HepG2 (cell line): ENCODE measurements around the gene DENND4C. TPM values are rescaled to one million over a fixed set of nuclear protein-coding genes. Genes with fewer than 3 reads are reported as not detected.

Experiments
- EED ChIP-seq: sonication (generic); formaldehyde crosslinking; IDR thresholded peaks from 2 replicates; pipeline ENCODE4 v1.5.0; 2020; ENCODE audit warnings: mild to moderate bottlenecking, missing genetic modification reagents
- FIP1L1 ChIP-seq: fragments of 200-400 bp; formaldehyde crosslinking; IDR thresholded peaks from 2 replicates; pipeline ENCODE4 v1.6.1; 2018; ENCODE audit warnings: low read depth, mild to moderate bottlenecking, low read length, moderate library complexity, borderline replicate concordance; ENCODE audit not compliant: insufficient read depth
- FOXM1 ChIP-seq: sonication (generic); formaldehyde crosslinking; IDR thresholded peaks from 2 replicates; pipeline ENCODE4 v1.5.0; 2020; ENCODE audit warnings: missing genetic modification reagents
- HDAC6 ChIP-seq: fragments of 200-600 bp; sonication (generic); IDR thresholded peaks from 2 replicates; pipeline ENCODE4 v1.7.0; 2017; ENCODE audit warnings: mild to moderate bottlenecking, antibody characterized with exemption, low read length, low read depth
- LCORL ChIP-seq, 2 experiments: fragments of 450-650 bp in 1 of 2; sonication (generic) in 1 of 2; formaldehyde crosslinking in 1 of 2; IDR thresholded peaks; 2 replicates each; pipeline versions ENCODE4 v1.5.0 to v1.6.1; 2017 to 2020; ENCODE audit warnings: antibody characterized with exemption in 1 of 2, missing genetic modification reagents in 1 of 2
- MAZ ChIP-seq, 2 experiments: sonication (generic) in 1 of 2; formaldehyde crosslinking in 1 of 2; IDR thresholded peaks; 2 replicates each; pipeline versions ENCODE4 v1.5.0 to v1.6.1; 2012 to 2020; ENCODE audit warnings: low read depth in 2 of 2, mild to moderate bottlenecking in 2 of 2, borderline replicate concordance in 1 of 2, improper control_type of control experiment in 1 of 2, low read length in 1 of 2, missing genetic modification reagents in 1 of 2, moderate library complexity in 1 of 2
- MLX ChIP-seq: IDR thresholded peaks from 2 replicates; pipeline ENCODE4 v1.6.1; 2016
- MLXIP ChIP-seq: sonication (generic); formaldehyde crosslinking; IDR thresholded peaks from 2 replicates; pipeline ENCODE4 v1.9.0; 2021; ENCODE audit warnings: missing genetic modification reagents, borderline replicate concordance
- NCOA1 ChIP-seq: sonication (generic); formaldehyde crosslinking; IDR thresholded peaks from 2 replicates; pipeline ENCODE4 v1.9.0; 2021; ENCODE audit warnings: missing genetic modification reagents
- PRDM4 ChIP-seq: sonication (generic); formaldehyde crosslinking; IDR thresholded peaks from 2 replicates; pipeline ENCODE4 v1.9.0; 2021; ENCODE audit warnings: missing genetic modification reagents, borderline replicate concordance
- SALL1 ChIP-seq: sonication (generic); formaldehyde crosslinking; IDR thresholded peaks from 2 replicates; pipeline ENCODE4 v1.8.0; 2022; ENCODE audit warnings: mild to moderate bottlenecking, missing genetic modification reagents
- SIN3B ChIP-seq: fragments of 150-350 bp; IDR thresholded peaks from 2 replicates; pipeline ENCODE4 v1.6.1; 2014; ENCODE audit warnings: low read length
- SRSF4 ChIP-seq: fragments of 200-400 bp; formaldehyde crosslinking; IDR thresholded peaks from one replicate; pipeline ENCODE4 v1.6.1; 2018; ENCODE audit warnings: mild to moderate bottlenecking, low read depth, low read length, moderate library complexity; ENCODE audit not compliant: poor library complexity, severe bottlenecking
- THAP11 ChIP-seq: IDR thresholded peaks from 2 replicates; pipeline ENCODE4 v1.6.1; 2016; ENCODE audit warnings: missing biosample characterization, missing genetic modification reagents
- TIGD3 ChIP-seq: sonication (generic); formaldehyde crosslinking; IDR thresholded peaks from 2 replicates; pipeline ENCODE4 v1.5.1; 2020; ENCODE audit warnings: mild to moderate bottlenecking, missing genetic modification reagents, borderline replicate concordance
- ZMYM3 ChIP-seq: sonication (generic); formaldehyde crosslinking; IDR thresholded peaks from 2 replicates; pipeline ENCODE4 v1.5.1; 2020; ENCODE audit warnings: mild to moderate bottlenecking, missing genetic modification reagents
- ZNF225 ChIP-seq: sonication (generic); formaldehyde crosslinking; IDR thresholded peaks from 2 replicates; pipeline ENCODE4 v1.4.0; 2020; ENCODE audit warnings: mild to moderate bottlenecking, missing genetic modification reagents
- ZNF670 ChIP-seq: sonication (generic); formaldehyde crosslinking; IDR thresholded peaks from 2 replicates; pipeline ENCODE4 v1.8.0; 2022; ENCODE audit warnings: mild to moderate bottlenecking, missing genetic modification reagents, borderline replicate concordance
- ZNF772 ChIP-seq: sonication (generic); formaldehyde crosslinking; IDR thresholded peaks from 2 replicates; pipeline ENCODE4 v1.5.0; 2020; ENCODE audit warnings: mild to moderate bottlenecking, missing genetic modification reagents
- ZNF782 ChIP-seq: sonication (generic); formaldehyde crosslinking; IDR thresholded peaks from 2 replicates; pipeline ENCODE4 v1.4.0; 2020; ENCODE audit warnings: missing genetic modification reagents, mild to moderate bottlenecking, borderline replicate concordance
- ZSCAN31 ChIP-seq: sonication (generic); formaldehyde crosslinking; IDR thresholded peaks from 2 replicates; pipeline ENCODE4 v1.5.0; 2020; ENCODE audit warnings: low read depth, mild to moderate bottlenecking, missing genetic modification reagents
- polyA plus RNA-seq, 8 experiments: library from polyadenylated mRNA; depleted of rRNA in 3 of 8; stranded (reverse) in 7 of 8; unstranded in 1 of 8; fragments of >200 nt; fragmentation: Illumina TruSeq in 4 of 8; extraction: Trizol in 4 of 8; gene quantifications; 2 replicates each; pipeline versions ENCODE4 v1.2.1 to v1.2.3, GENCODE V29; 2011 to 2016; ENCODE audit warnings: low read depth in 4 of 8, missing spikeins in 1 of 8, mixed read lengths in 1 of 8; ENCODE audit not compliant: insufficient read depth in 1 of 8
- total RNA-seq, 5 experiments: library from RNA; depleted of rRNA; stranded (reverse); fragments of >200 nt; fragmentation: Illumina TruSeq; extraction: Trizol; gene quantifications; 2 replicates each; pipeline ENCODE4 v1.2.3, GENCODE V29; 2016; ENCODE audit warnings: low read depth in 1 of 5

The DENND4C gene
- total and polyA plus RNA-seq, 2 of the 13 experiments (the other 11 are each of a cell fraction or from before 2014, with no cell fraction given), result 19.1 to 27.2 TPM

GRCh38 chr9:19409401-19410194 is 179.1 kb downstream of the DENND4C start (continued):
- TF ChIP-seq PRDM4 (CRISPR knock-in tag), result no peak
- 0 out of 2 replicates have a peak, but pooled peaks have one; percentile 29 for TF ChIP-seq ZNF782 (CRISPR knock-in tag)
- no peak for TF ChIP-seq HDAC6
- no peak for TF ChIP-seq MAZ (IDR thresholded peaks at IDR 0.05; ENCODE audit: borderline replicate concordance, low read depth, low read length)
- TF ChIP-seq MAZ (CRISPR knock-in tag; IDR thresholded peaks at IDR 0.05; ENCODE audit: low read depth), result 0 out of 2 replicates have a peak, but pooled peaks have one; percentile 13
- no peak for TF ChIP-seq FOXM1 (CRISPR knock-in tag)
- no peak for TF ChIP-seq TIGD3 (CRISPR knock-in tag)
- 0 out of 2 replicates have a peak, but pooled peaks have one; percentile 49 for TF ChIP-seq ZNF772 (CRISPR knock-in tag)
- no peak for TF ChIP-seq SRSF4
- TF ChIP-seq ZMYM3 (CRISPR knock-in tag), result peak; percentile 1; the same call in 1 of the 2 replicates
- no peak for TF ChIP-seq LCORL (IDR thresholded peaks at IDR 0.05)
- peak; percentile 20; the same call in 1 of the 2 replicates for TF ChIP-seq LCORL (CRISPR knock-in tag; IDR thresholded peaks at IDR 0.05)
- TF ChIP-seq EED (CRISPR knock-in tag), result 0 out of 2 replicates have a peak, but pooled peaks have one; percentile 76
- peak; percentile 7; the same call in 1 of the 2 replicates for TF ChIP-seq ZNF225 (CRISPR knock-in tag)
- TF ChIP-seq NCOA1, result no peak
- no peak for TF ChIP-seq THAP11
- no peak for TF ChIP-seq FIP1L1
- peak; percentile 16; the same call in 1 of the 2 replicates for TF ChIP-seq ZNF670 (CRISPR knock-in tag)
- peak; percentile 69; the same call in 1 of the 2 replicates for TF ChIP-seq ZSCAN31 (CRISPR knock-in tag)
- no peak for TF ChIP-seq MLXIP (CRISPR knock-in tag)
- TF ChIP-seq SIN3B, result no peak
- no peak for TF ChIP-seq SALL1 (CRISPR knock-in tag)
- TF ChIP-seq MLX, result no peak
